ENCODE data around the gene FBXL3.

GRCh38 chr13:76973920-76974617 lies 52.9 kb downstream of the FBXL3 start:
- TF ChIP-seq CTCF (IDR thresholded peaks at IDR 0.05) (no peak), POLR2A (IDR thresholded peaks at IDR 0.05) (no peak)

All from esophagus squamous epithelium (tissue), 4 donors.